SKM-1 treated with dmso at 0.1 percent for 144 hours (cell line): ENCODE data around the gene EPB41L3.
A peak's percentile ranks its signal among the peaks of the same experiment; 100 is the strongest.

Experiments used
- DNase-seq: peaks from one replicate; lab custom pipeline; 2025; ENCODE audit not compliant: unreplicated experiment; lab: John Stamatoyannopoulos, UW

The EPB41L3 gene

DNA sequence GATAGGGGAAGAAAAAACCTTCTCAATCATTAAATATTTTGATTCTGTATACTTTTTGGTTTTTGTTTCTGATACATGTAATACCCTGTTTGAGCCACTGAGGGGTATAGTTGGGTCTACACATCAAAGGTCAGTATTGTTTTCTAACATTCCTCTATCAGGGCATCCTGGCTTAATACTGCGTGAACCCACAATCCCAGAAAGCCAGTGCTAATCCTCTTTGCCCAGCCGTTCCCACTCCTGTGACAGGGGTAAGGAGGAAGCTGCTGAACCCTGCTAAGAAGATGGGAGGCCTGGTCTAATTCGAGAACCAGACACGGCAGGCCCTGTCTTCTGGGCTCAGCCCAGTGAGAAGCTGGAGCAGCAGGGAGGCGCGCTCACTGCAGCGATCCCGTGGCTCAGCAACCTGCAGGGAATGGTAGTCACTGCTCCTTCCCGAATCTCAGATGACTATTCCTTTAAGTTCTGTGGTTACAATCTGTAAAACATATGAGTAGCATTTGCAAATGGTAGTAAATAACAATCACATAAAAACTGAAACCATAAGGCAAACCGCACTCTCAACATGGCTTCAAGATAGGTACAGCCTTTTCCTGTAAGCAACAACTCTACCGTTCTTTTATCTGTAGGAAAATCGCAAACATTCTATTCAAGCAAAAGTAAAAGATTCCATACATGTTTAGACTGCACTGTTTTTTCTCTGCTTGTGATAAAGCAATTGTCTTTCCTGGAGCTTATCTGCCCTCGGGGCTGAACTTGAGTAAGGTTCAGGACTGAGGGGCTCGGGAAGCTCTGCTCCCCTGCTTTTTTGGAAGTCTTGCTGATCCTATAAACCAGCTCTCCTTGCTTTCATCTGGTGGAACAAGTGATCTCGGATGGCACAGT lies 87.0 kb downstream of the EPB41L3 start:
- no peak for DNase-seq

DNA sequence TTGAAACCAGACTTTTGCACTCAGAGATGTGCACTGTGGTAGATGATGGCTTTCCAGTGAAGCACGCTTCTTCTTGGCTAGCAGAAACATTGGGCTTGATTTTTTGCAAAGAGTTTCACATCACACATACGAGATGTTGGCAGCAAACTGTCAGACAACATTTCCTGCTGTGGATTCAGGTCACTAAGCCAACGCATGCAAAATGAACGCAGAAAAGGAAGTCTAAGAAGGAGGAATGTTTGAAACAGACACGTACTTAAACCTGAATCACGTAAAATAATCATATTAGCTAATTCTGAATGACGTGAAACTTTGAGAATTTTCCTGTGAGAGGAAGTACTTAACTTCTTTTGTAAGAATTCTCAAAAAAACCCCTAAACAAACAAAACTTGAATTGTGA lies 88.1 kb downstream of the EPB41L3 start:
- DNase-seq, result no peak

DNA sequence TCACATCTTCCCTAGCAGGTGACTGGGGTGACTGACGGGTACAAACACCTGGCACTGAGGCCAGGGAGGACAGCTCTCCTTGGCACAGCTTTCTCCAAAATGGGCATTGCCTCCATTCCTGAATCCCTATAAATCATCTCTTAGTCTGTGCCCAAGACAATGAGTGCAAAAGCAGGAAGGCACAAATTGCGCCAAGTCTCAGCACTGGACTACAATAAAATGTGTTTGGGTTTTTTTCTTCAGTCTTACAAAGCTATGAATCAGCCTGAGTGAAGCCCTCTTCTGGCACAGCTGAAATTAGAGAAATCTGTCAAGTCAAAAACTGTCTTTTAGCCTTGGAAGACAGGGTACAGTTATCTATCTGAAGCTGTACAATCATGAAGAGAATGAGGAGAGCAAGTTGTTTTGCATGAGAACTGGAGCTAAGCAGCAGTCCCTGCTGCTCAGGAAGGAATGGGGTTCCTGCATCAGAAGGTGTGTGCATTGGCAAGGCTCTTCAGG lies 90.8 kb downstream of the EPB41L3 start:
- DNase-seq, result no peak

DNA sequence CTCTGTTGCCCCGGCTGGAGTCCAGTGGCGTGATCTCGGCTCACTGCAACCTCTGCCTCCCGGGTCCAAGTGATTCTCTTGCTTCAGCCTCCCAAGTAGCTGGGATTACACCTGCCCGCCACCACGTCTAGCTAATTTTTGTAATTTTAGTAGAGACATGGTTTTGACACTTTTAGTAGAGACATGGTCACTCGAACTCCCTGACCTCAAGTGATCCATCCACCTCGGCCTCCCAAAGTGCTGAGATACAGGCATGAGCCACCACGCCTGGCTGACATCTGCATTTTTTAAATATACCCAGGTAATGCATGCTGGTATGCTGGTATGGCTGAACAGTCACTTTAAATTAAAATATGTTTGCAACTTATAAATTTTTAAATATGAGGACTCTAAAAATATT lies 91.9 kb downstream of the EPB41L3 start:
- DNase-seq, result no peak

DNA sequence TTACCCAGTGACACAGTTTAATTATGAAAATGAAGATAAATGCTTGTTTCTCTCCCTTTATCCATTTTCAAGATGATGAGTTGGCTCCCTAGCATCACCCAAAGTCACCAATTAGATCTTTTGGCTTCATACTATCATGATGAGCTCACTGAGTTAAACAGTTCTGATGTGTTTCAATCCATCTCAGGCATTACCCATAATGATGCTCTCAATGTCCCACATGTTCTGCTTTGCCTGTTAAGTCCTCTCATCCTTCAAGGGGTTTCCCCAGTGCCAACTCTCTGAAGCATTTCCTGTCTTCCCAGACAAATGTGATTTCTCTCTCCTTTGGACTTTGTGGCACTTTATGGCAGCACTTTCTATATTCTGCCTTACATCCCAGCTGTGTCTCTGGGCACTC lies 92.6 kb downstream of the EPB41L3 start:
- DNase-seq, result no peak

DNA sequence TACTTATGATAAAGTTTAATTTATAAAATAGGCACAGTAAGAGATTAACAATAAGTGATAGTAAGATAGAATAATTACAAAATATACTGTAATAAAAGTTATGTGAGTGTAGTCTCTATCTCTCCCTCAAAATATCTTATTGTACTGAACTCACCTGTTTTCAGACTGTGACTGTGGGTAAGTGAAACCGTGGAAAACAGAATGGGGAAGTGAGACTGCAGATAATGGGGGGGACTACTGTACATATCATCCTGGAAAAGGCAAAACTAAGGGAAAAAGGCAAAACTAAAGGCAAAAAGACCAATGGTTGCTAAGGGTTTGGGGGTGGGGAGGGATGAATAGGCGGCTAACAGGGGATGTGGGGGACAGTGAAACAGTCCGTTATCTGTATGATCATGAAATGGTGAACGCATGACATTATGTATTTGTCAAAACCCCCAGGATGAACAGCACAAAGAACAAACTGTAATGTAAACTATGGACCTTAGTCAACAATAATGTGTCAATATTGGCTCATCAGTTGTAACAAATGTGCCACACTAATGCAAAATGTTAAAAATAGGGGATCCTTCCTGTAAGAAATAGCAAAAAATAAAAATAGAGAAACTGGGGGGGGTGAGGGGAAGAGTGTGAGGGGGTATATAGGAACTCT lies 93.8 kb downstream of the EPB41L3 start:
- no peak for DNase-seq

DNA sequence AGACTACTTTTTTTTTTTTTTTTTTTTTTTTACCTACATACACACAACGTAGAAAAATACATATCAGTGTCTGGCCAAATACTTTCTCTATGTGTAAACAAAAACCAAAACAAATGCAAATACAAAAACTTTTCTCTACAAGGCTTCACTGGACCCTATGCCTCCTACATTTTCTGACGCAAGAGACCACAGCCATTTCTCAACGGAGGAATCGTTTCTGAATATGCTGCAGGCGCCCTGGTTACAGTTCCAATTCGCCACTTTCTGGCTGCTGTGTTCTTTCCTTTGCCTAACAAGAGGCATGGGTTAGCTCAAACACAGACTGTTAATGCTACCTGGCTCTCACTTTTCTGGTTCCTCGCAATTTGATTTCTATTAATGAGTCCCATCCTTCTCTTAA lies 96.4 kb downstream of the EPB41L3 start:
- DNase-seq, result peak; percentile 30

DNA sequence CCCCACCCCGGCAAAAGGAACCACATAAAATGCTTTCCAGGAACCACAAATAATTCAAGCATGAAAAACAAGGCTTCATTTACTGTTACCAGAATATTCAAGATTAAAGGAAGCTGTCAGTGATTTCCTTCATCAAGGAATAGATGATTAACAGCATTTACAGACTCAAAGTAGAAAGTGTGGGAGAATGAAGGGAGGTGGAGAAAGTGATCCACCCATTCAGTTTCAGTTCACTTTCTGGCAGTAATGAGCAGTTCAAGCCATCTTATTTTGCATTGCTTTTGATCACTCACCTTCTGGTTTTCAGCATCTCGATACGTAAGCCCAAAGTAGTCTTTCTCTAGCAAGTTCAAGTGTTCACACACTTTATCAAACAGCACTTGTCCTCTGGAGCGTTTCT lies 99.0 kb downstream of the EPB41L3 start:
- DNase-seq, result no peak

DNA sequence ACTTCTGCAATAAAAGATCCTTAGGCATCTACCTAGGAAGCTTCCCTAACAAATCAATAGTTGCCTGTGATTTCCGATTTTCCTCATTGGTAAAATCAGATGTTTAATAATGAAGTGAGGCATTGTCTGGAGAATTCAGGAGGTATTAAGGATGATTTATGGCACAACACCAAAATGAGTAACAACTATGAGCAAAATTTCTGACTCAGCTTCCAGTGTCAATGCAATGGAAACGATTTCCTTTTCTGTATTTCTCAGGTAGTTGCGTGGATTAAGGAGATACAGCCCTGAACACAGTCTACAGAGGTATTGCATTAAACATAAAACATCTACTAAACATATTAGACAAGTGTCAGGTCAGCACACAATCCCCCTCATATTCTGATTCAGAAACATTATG lies 99.5 kb downstream of the EPB41L3 start:
- no peak for DNase-seq

DNA sequence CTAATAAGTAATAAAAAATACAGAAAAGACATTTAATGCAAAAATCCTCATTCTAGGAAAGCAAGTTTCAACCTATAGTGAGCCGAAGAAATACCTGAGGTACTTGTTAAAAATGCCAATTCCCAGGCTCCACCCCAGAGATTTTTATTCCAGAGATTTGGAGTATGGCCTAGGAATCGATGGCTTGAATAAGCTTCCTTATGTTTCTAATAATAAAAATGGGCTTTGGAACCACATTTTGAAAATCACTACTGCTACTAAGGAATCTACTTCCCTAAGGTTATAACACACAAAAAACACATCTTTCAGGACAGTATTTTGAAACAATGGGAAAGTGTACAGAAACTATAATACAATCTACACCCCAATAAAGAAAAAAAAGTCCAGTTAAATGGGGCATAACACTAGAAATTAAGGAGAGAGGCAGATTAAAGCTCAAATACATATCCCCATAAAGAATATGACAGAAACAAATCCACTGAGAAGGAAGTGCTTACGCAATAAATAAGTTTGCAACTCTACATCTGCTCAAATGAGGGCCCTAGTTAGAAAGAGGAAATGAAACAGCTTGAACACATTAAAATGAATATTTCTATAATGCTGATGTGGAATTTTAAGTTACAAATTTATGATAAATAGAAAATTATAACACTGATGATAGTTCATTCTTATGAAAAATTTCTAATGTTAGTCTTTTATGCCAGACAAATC lies 103.7 kb downstream of the EPB41L3 start:
- peak; percentile 87 for DNase-seq

DNA sequence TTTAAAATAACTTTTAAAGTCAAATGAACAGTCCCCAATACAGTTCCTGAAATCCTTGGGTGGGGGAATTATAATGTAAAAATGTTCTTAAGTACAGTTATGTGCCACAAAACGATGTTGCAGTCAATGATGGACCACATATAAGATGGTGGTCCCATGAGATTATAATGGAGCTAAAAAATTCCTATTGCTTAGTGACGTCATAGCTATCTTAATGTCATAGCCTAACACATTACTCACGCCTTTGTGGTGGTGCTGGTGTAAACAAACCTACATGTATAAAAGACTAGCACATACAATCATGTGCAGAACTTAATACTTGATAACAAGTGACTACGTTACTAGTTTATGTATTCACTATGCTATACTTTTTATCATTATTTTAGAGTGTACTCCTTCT lies 109.4 kb downstream of the EPB41L3 start:
- DNase-seq, result no peak

DNA sequence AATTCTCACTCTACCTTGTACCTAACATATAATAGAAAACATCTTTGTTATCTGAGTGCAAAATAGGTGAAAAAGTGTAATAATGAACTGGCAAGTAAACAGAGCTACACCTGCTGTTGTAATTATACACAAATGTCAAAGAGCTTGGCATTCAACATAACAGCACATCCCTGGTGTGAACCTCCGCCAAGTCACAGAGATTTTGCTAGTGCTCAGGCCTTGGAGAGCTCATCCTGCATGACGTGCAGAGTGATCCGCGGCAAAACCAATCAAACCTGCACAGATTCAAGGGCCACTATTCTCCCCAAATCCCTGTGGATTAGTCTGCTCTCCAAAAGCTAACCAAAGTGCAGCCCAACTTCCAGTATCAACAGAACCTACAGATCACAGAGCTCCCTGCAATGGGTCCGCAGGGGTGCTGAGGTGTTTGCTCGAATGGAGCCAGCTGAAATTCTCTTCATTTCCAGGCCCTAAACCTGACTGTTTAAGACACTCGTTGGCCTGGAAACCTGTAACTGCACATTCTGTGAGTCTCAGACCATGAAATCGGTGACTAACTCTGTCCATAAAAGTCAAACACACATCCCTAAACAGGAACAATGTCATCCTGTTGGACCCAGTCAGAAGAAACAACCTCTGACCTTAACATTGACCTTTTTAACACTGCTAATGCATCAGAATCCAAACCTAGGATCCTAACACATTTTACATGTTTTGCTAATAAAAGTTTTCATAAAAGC lies 111.8 kb downstream of the EPB41L3 start:
- DNase-seq, result no peak

DNA sequence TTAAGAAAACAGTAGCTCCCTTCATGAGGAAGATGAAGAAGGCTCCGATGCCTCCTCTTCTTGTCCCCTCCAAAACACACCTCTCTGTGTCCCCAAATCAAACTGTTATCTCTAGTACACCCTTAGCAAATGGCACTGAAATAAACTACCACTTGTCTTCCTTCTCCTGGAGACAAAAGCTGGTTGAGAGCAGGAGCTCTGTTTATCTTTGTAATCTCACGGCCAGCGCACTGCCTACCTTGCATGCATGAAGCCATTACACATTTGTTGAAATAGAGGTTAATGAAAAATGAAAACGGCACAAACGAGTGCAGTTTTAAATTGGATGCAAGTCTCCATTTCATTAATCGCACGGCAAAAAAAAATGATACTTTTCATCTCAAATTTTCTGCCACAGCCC lies 113.7 kb downstream of the EPB41L3 start:
- no peak for DNase-seq

DNA sequence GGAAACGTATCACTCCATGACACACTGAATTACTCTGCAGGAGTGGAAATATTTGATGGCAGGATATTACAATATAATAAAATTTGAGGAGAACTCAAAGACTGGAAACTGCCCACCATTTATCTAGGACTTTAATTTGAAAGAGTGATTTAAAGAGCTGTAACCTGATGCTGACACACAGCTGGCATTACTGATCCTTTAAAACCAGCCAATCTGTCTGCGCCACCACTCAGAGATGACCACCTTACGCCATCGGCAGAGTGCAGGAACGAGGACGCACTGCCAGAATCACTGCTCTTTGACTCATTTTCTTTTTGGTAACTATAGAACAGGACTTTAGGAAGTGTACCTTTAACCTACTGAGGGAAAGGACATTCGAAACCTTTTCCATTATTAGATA lies 114.1 kb downstream of the EPB41L3 start:
- DNase-seq, result no peak

DNA sequence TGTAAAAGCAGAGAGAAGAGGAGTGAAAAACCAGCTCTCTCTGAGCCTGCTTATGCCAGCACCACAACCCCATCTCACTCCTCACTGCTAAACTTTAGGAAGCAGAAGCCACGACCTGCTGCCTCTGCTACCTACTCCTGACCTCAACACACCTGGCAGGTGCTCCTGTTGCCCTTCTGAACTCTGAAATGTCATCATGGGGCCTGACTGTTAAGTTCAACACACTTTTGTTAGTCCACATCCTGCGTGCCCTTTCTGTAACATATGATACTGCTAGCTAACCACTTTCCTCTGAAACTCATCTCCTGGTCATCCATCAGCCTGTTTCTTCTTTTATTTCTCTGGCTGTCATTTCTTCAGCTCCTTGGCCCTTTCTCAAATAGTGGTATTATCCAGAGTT lies 118.1 kb downstream of the EPB41L3 start:
- DNase-seq, result no peak

DNA sequence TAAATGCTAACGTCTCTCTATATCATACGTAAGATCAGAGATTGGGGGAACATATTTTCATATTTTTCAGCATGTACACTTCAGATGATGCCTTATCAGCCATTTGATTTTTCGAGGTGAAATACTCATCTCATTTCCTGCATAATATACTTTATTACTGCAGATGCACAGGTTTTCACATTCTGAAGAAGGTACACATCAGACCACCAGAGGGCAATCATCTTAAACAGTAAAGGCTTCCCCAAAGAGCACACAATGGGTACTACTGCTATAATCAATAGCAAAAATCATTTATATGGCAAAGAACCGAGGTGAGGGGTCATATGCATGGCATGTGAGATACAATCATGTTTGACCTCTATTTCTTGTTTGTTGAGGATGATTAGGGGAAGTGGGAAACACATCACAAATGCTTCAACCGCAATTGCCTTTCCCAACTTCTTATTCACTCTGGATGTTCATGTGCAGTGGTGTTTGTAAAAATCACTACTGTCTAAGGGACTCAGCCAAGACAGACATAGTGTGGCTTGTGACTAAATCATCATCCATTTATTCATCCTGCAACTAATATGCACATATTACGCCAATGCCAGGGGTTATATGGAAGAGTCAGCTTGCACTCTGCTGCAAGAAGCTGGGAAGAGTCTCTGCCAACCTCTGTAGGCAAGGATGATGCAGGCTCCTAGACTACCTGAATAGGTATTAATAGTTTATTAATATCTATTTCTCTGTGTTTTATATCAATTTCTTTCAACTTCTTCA lies 118.7 kb downstream of the EPB41L3 start:
- no peak for DNase-seq

DNA sequence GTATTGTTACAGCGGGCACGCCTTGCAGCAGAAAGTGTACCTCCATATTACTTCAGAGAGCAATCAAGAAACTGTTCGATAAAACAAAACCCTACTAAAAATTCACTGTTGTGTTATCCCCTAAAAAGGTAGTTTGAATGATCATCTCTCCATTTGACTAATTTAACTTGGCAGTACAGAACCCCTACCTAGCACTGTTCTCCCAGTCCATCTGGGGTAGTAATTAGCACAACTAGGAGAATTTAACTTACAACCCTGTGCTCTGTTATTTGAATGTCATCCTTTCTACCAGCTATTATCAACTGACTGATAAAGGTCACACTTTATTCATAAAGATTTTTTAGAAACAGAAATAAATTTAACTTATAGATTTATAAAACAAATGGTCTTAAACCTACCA lies 121.2 kb downstream of the EPB41L3 start:
- no peak for DNase-seq

DNA sequence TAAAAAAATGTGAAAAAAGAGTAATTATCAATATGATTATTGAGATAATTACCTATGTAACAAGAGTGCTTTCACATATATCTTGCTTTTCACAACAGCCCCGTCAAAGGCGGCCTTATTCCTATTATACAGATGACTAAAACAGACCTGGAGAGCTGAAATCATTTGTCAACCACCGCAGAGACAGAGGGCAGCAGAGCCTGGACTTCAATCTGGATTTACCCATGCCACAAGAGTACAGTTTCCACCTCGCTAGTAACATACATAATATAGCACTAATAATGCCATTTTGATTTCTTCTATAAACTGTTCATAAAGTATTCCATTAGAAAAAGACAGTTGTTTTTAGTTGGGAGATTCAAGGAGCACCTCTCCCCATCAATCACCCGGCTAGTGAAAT lies 121.8 kb downstream of the EPB41L3 start:
- no peak for DNase-seq

DNA sequence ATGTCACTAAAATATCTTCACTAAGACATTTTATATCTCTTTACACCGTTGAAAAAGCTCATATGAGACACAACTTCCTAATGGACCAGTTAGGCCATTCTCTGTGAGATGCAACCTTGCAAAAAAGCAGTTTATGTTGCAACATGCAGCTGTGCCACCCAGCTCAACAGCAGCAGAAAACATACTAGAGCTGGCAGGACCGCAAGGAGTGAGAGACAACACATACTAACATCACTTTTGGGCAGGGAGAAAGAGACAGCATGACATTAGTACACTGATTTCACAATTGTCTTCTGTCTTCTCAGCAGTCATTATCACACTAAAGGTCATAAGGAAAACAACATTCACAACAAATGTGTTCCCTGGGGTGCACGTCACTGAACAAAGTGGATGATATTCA lies 122.9 kb downstream of the EPB41L3 start:
- no peak for DNase-seq

DNA sequence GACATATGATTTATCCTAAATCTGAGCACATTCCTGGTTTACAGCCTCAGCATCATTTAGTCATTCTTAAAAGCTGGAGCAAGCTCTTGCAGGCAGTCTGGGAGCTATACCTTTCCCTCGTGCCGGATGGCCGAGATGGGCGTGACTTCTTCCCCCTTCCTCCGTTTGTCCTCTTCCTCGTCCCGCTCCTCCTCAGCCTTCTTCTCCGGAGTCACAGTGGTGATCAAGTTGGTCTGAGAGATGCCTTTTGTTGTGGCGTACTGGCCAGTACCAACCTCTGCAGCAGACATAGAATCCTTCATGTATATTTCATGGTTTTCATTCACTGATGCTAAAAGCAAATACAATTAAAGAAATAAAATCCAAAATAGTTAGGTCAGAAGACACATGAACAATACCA lies 124.2 kb downstream of the EPB41L3 start:
- DNase-seq, result no peak
